BLaER1 treated with 17β-estradiol and CSF1 and Interleukin-3, amounts not matched to agents 10 nM and 100 nM (cell line): ENCODE data around the gene LRRC45.

Experiments
- H3K27ac ChIP-seq, 11 experiments: shearing (Covaris generic); formaldehyde crosslinking; 2 replicates each; pipeline ENCODE4 v1.8.1; 2022
- H3K27me3 ChIP-seq, 11 experiments: shearing (Covaris generic); formaldehyde crosslinking; 2 replicates each; pipeline ENCODE4 v1.8.1; 2022
- H3K36me3 ChIP-seq, 11 experiments: shearing (Covaris generic); formaldehyde crosslinking; 2 replicates each; pipeline ENCODE4 v1.8.1; 2022
- H3K4me1 ChIP-seq, 10 experiments: shearing (Covaris generic); formaldehyde crosslinking; 2 replicates each; pipeline ENCODE4 v1.8.1; 2022
- H3K4me2 ChIP-seq, 11 experiments: shearing (Covaris generic); formaldehyde crosslinking; 2 replicates each; pipeline ENCODE4 v1.8.1; 2022
- H3K4me3 ChIP-seq, 10 experiments: shearing (Covaris generic); formaldehyde crosslinking; 2 replicates each; pipeline ENCODE4 v1.8.1; 2022
- H3K9ac ChIP-seq, 11 experiments: shearing (Covaris generic); formaldehyde crosslinking; 2 replicates each; pipeline ENCODE4 v1.8.1; 2022
- H3K9me3 ChIP-seq, 11 experiments: shearing (Covaris generic); formaldehyde crosslinking; replicated peaks in 1 of 11; 2 replicates each; pipeline ENCODE4 v1.8.1; 2022
- H4K20me1 ChIP-seq, 11 experiments: shearing (Covaris generic); formaldehyde crosslinking; 2 replicates each; pipeline ENCODE4 v1.8.1; 2022
- Cebpa-rat ChIP-seq, 11 experiments: shearing (Covaris generic); IDR thresholded peaks; 2 replicates each; pipeline ENCODE4 v1.8.1; 2022

The LRRC45 gene

GRCh38 chr17:82013341-82013740, 9.8 kb upstream of the LRRC45 start:
- Histone ChIP-seq H4K20me1 (peaks cover 0 to 88% (median 60%) of the 10 kb centered on the region in 11 experiments; a peak in 19 of 22 replicates), H3K4me2 (peak overlapping the region in 9 of 11 experiments; percentile 44 to 86 (median 75); a peak in 19 of 22 replicates), H3K27me3 (peaks cover 6 to 44% (median 30%) of the 10 kb centered on the region in 11 experiments; a peak in 21 of 22 replicates), H3K27ac (no peak overlapping the region), H3K4me1 (peaks cover 0 to 64% (median 43%) of the 10 kb centered on the region in 10 experiments; a peak in 18 of 20 replicates), H3K9ac (peak overlapping the region in 5 of 11 experiments; percentile 5 to 71 (median 52); a peak in 7 of 22 replicates), H3K9me3 (no peaks in the 10 kb centered on the region), H3K4me3 (no peak overlapping the region), H3K36me3 (peaks cover 2 to 14% (median 6%) of the 10 kb centered on the region in 11 experiments; a peak in 17 of 22 replicates)
- TF ChIP-seq Cebpa-rat (IDR thresholded peaks at IDR 0.05): no peak

GRCh38 chr17:82013772-82014321, 9.3 kb upstream of the LRRC45 start:
- Histone ChIP-seq H4K20me1 (peaks cover 0 to 88% (median 59%) of the 10 kb centered on the region in 11 experiments; a peak in 19 of 22 replicates), H3K36me3 (peaks cover 7 to 19% (median 11%) of the 10 kb centered on the region in 11 experiments; a peak in 20 of 22 replicates), H3K4me3 (no peak overlapping the region; a peak in 1 of 20 replicates), H3K9ac (peak overlapping the region in 7 of 11 experiments; percentile 27 to 71 (median 49); a peak in 10 of 22 replicates), H3K4me1 (peaks cover 0 to 61% (median 43%) of the 10 kb centered on the region in 10 experiments; a peak in 18 of 20 replicates), H3K27me3 (peaks cover 6 to 44% (median 30%) of the 10 kb centered on the region in 11 experiments; a peak in 21 of 22 replicates), H3K27ac (no peak overlapping the region), H3K4me2 (peak overlapping the region; percentile 19 to 86 (median 73); a peak in 20 of 22 replicates), H3K9me3 (no peaks in the 10 kb centered on the region)
- TF ChIP-seq Cebpa-rat (IDR thresholded peaks at IDR 0.05): no peak

- peaks cover 6 to 44% (median 30%) of the 10 kb centered on the region in 11 experiments; a peak in 21 of 22 replicates for H3K27me3 ChIP-seq
- no peaks in the 10 kb centered on the region for H3K9me3 ChIP-seq
- peaks cover 10 to 25% (median 16%) of the 10 kb centered on the region in 11 experiments; a peak in 20 of 22 replicates for H3K36me3 ChIP-seq
- no peak overlapping the region; a peak in 1 of 20 replicates for H3K4me3 ChIP-seq
- H4K20me1 ChIP-seq: peaks cover 0 to 88% (median 61%) of the 10 kb centered on the region in 11 experiments; a peak in 19 of 22 replicates
- peak overlapping the region in 1 of 11 experiments; percentile 9; a peak in 1 of 22 replicates for H3K27ac ChIP-seq
- peak overlapping the region; percentile 19 to 86 (median 73); a peak in 20 of 22 replicates for H3K4me2 ChIP-seq
- TF ChIP-seq Cebpa-rat (IDR thresholded peaks at IDR 0.05): no peak
- H3K4me1 ChIP-seq: peaks cover 0 to 55% (median 43%) of the 10 kb centered on the region in 10 experiments; a peak in 18 of 20 replicates
- H3K9ac ChIP-seq: peak overlapping the region in 8 of 11 experiments; percentile 11 to 61 (median 41); a peak in 12 of 22 replicates
Observed at GRCh38 chr17:82014432-82014831, 8.7 kb upstream of the LRRC45 start.

GRCh38 chr17:82014971-82015310, 8.2 kb upstream of the LRRC45 start:
- Histone ChIP-seq H3K27me3 (peaks cover 6 to 44% (median 30%) of the 10 kb centered on the region in 11 experiments; a peak in 21 of 22 replicates), H3K27ac (peak overlapping the region in 2 of 11 experiments; percentile 9 to 14; a peak in 1 of 22 replicates), H3K4me3 (no peak overlapping the region), H4K20me1 (peaks cover under 1 to 92% (median 66%) of the 10 kb centered on the region in 11 experiments; a peak in 21 of 22 replicates), H3K9ac (peak overlapping the region in 6 of 11 experiments; percentile 11 to 61 (median 50); a peak in 10 of 22 replicates), H3K36me3 (peaks cover 10 to 25% (median 17%) of the 10 kb centered on the region in 11 experiments; a peak in 20 of 22 replicates), H3K9me3 (no peaks in the 10 kb centered on the region), H3K4me1 (peaks cover 0 to 53% (median 43%) of the 10 kb centered on the region in 10 experiments; a peak in 18 of 20 replicates), H3K4me2 (peak overlapping the region in 9 of 11 experiments; percentile 44 to 86 (median 75); a peak in 18 of 22 replicates)
- TF ChIP-seq Cebpa-rat (IDR thresholded peaks at IDR 0.05): no peak

- H3K4me2 ChIP-seq: peak overlapping the region in 8 of 11 experiments; percentile 64 to 86 (median 76); a peak in 16 of 22 replicates
- peaks cover 10 to 29% (median 17%) of the 10 kb centered on the region in 11 experiments; a peak in 20 of 22 replicates for H3K36me3 ChIP-seq
- peak overlapping the region in 4 of 11 experiments; percentile 33 to 61 (median 52); a peak in 6 of 22 replicates for H3K9ac ChIP-seq
- TF ChIP-seq Cebpa-rat (IDR thresholded peaks at IDR 0.05): no peak
- peak overlapping the region in 1 of 11 experiments; percentile 14; a peak in 1 of 22 replicates for H3K27ac ChIP-seq
- peaks cover 6 to 96% (median 71%) of the 10 kb centered on the region in 11 experiments; a peak in 21 of 22 replicates for H4K20me1 ChIP-seq
- no peaks in the 10 kb centered on the region for H3K9me3 ChIP-seq
- H3K4me1 ChIP-seq: peaks cover 0 to 55% (median 43%) of the 10 kb centered on the region in 10 experiments; a peak in 18 of 20 replicates
- H3K27me3 ChIP-seq: peaks cover 6 to 44% (median 30%) of the 10 kb centered on the region in 11 experiments; a peak in 21 of 22 replicates
- no peak overlapping the region for H3K4me3 ChIP-seq
Observed at GRCh38 chr17:82015311-82015971, 7.7 kb upstream of the LRRC45 start.

GRCh38 chr17:82016061-82016874, 6.8 kb upstream of the LRRC45 start:
- TF ChIP-seq Cebpa-rat (IDR thresholded peaks at IDR 0.05): no peak
- Histone ChIP-seq H3K27ac (no peak overlapping the region), H4K20me1 (peaks cover 14 to 99% (median 77%) of the 10 kb centered on the region in 11 experiments; a peak in 21 of 22 replicates), H3K27me3 (peaks cover 6 to 43% (median 29%) of the 10 kb centered on the region in 11 experiments; a peak in 21 of 22 replicates), H3K9ac (no peak overlapping the region), H3K4me1 (peaks cover under 1 to 57% (median 50%) of the 10 kb centered on the region in 10 experiments), H3K36me3 (peaks cover 10 to 29% (median 17%) of the 10 kb centered on the region in 11 experiments; a peak in 20 of 22 replicates), H3K4me2 (no peak overlapping the region), H3K4me3 (no peak overlapping the region), H3K9me3 (no peaks in the 10 kb centered on the region)

- Histone ChIP-seq H3K36me3 (peaks cover 10 to 29% (median 17%) of the 10 kb centered on the region in 11 experiments; a peak in 20 of 22 replicates), H3K27ac (no peak overlapping the region), H4K20me1 (peaks cover 20 to 99% (median 77%) of the 10 kb centered on the region in 11 experiments; a peak in 21 of 22 replicates), H3K9ac (no peak overlapping the region), H3K4me1 (peaks cover 8 to 57% (median 50%) of the 10 kb centered on the region in 10 experiments), H3K9me3 (no peaks in the 10 kb centered on the region), H3K27me3 (peaks cover 6 to 36% (median 23%) of the 10 kb centered on the region in 11 experiments; a peak in 21 of 22 replicates), H3K4me3 (no peak overlapping the region), H3K4me2 (no peak overlapping the region)
- TF ChIP-seq Cebpa-rat (IDR thresholded peaks at IDR 0.05): no peak
Observed at GRCh38 chr17:82016875-82017459, 6.1 kb upstream of the LRRC45 start.
